Measurements from ENCODE around the gene ANKRD61. TPM values are rescaled to one million over a fixed set of nuclear protein-coding genes. Genes with fewer than 3 reads are reported as not detected.

ANKRD61 gene
- total RNA-seq, 2 experiments from 2014 or later: not detected

DNA sequence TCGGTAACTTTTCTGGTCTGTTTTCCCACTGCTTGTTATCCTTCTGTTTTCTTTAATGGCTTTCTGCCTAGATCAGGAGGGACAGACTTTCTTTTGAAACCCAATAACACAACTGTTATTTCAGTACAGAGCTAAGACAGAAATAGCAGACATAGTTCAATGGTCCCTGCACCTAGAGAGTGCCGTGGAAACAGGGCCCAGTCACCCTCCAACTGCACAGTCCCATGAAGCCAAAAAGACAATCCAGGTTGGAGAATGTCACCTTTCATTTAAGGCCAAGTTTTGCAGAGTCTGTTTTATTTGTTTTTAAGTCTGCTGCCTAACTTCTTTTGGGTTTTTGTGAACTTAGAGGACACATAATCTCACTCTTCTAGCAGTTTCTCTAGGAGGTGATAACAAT lies 19.6 kb upstream of the ANKRD61 start:
- peaks cover 34% of the 10 kb centered on the region for H3K36me3 Mint-ChIP-seq (ENCODE audit: low read depth)
- peaks cover 18% of the 10 kb centered on the region for H3K36me3 ChIP-seq (ENCODE audit: insufficient read depth, low read length)
- no peak for DNase-seq
- TF ChIP-seq, protein P1, sequence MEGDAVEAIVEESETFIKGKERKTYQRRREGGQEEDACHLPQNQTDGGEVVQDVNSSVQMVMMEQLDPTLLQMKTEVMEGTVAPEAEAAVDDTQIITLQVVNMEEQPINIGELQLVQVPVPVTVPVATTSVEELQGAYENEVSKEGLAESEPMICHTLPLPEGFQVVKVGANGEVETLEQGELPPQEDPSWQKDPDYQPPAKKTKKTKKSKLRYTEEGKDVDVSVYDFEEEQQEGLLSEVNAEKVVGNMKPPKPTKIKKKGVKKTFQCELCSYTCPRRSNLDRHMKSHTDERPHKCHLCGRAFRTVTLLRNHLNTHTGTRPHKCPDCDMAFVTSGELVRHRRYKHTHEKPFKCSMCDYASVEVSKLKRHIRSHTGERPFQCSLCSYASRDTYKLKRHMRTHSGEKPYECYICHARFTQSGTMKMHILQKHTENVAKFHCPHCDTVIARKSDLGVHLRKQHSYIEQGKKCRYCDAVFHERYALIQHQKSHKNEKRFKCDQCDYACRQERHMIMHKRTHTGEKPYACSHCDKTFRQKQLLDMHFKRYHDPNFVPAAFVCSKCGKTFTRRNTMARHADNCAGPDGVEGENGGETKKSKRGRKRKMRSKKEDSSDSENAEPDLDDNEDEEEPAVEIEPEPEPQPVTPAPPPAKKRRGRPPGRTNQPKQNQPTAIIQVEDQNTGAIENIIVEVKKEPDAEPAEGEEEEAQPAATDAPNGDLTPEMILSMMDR (IDR thresholded peaks at IDR 0.05): no peak
- no peak overlapping the region for H3K27ac ChIP-seq (ENCODE audit: low read depth in 1 of 2, low read length in 2 of 2)
- intact Hi-C loops (cut with DNase I, micrococcal nuclease): no loop called here
- POLR2A ChIA-PET: interaction anchor here (0.6 kb wide), 1 partner anchor 15 kb away, joined by 3 read pairs; no protein-coding TSS in a partner anchor
- no peaks in the 10 kb centered on the region for H3K9me3 Mint-ChIP-seq
- H3K27me3 Mint-ChIP-seq: no peaks in the 10 kb centered on the region
- H3K27ac Mint-ChIP-seq: peak overlapping the region; percentile 97
- CTCF ChIA-PET: no interaction called here
- H3K9me3 ChIP-seq (ENCODE audit: control insufficient read depth in 1 of 2, insufficient read depth in 1 of 2, low read length in 2 of 2): no peaks in the 10 kb centered on the region
- H3K4me1 ChIP-seq (ENCODE audit: insufficient read depth, low read length): peaks cover 23% of the 10 kb centered on the region
- no peaks in the 10 kb centered on the region for H3K27me3 ChIP-seq (ENCODE audit: control insufficient read depth in 1 of 2, insufficient read depth in 2 of 2, low read length in 2 of 2)
- no peak overlapping the region for H3K4me3 Mint-ChIP-seq
- no peak overlapping the region for H3K4me3 ChIP-seq (ENCODE audit: low read length)
- H3K4me1 Mint-ChIP-seq (ENCODE audit: low read depth): peaks cover 39% of the 10 kb centered on the region
- ATAC-seq (ENCODE audit: poor library complexity): no peak

DNA sequence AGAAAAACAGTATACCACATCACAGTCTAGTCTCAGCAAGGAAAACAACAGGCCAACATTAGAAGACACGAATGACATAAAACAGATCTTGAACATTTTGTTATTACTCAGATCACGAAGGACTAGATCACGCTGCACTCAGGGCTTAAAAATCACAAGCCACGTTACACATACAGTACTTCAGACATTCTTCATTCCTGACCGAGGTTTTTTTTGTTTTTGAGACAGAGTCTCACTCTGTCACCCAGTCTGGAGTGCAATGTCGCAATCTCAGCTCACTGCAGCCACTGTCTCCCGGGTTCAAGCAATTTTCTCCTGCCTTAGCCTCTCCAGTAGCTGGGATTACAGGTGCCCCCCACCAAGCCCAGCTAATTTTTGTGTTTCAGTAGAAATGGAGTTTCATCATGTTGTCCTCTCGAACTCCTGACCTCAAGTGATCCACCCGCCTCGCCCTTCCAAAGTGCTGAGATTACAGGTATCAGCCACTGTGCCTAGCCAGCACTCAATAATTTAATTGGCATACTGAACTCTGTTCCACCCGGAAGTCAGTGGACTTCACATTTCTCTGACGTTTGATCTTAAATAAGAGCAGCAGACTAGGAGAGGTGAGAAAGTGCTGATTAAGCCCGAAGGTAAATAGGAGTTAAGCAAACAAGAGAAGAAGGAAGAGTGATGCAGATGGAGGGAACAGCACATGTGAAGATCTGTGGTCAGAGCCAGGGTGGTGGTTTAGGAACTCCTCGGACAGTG lies 18.6 kb upstream of the ANKRD61 start:
- Mint-ChIP-seq H3K27ac (peak overlapping the region; percentile 65), H3K27me3 (no peaks in the 10 kb centered on the region), H3K4me1 (ENCODE audit: low read depth) (peaks cover 35% of the 10 kb centered on the region), H3K4me3 (peak overlapping the region; percentile 20), H3K36me3 (ENCODE audit: low read depth) (peaks cover 38% of the 10 kb centered on the region), H3K9me3 (no peaks in the 10 kb centered on the region)
- ChIA-PET CTCF (no interaction called here), POLR2A (no interaction called here)
- DNase-seq: no peak
- H3K4me3 ChIP-seq (ENCODE audit: low read length): no peak overlapping the region
- intact Hi-C loops (cut with DNase I, micrococcal nuclease): no loop called here
- no peak overlapping the region for H3K27ac ChIP-seq (ENCODE audit: low read depth in 1 of 2, low read length in 2 of 2)
- TF ChIP-seq, protein P1 (IDR thresholded peaks at IDR 0.05): no peak
- no peaks in the 10 kb centered on the region for H3K27me3 ChIP-seq (ENCODE audit: control insufficient read depth in 1 of 2, insufficient read depth in 2 of 2, low read length in 2 of 2)
- ATAC-seq (ENCODE audit: poor library complexity): no peak
- peaks cover 22% of the 10 kb centered on the region for H3K36me3 ChIP-seq (ENCODE audit: insufficient read depth, low read length)
- H3K9me3 ChIP-seq (ENCODE audit: control insufficient read depth in 1 of 2, insufficient read depth in 1 of 2, low read length in 2 of 2): no peaks in the 10 kb centered on the region
- peaks cover 23% of the 10 kb centered on the region for H3K4me1 ChIP-seq (ENCODE audit: insufficient read depth, low read length)

DNA sequence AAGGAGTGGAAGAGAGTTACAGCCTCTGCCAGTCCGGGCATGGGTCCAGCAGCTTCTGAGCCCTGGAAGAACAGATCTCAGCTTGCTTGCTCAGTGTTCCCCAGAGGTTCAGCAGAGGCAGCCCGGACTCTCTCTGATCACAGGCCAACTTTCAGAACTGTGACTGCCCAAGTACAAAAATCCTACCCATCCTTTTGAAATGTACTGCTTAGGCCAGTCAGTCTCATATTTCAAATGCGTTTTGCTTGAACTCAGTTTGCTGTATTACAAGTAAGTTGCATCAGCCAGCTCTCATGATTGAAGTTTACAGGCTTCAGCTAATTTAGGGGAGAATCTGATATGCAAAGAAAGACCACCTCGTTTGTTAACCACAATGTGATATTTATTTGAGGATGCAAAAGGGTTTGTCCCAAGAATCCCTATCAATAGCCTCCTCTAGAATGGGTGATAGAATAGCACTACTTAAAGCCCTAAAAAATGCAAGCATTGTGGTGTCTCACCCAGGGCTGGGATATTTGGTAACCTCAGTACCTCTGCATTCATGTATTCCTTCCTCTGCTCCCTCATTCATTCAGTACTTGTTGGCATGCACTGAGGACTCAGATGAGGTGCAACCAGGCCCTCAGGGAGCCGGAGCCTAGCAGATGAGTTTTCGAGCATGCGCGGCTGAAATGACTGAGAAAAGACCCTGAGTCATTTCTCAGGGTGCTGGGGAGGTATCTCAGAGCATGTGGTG lies 15.1 kb upstream of the ANKRD61 start:
- TF ChIP-seq, protein P1 (IDR thresholded peaks at IDR 0.05): no peak
- ChIA-PET CTCF (no interaction called here), POLR2A (no interaction called here)
- Histone ChIP-seq H3K27me3 (ENCODE audit: control insufficient read depth in 1 of 2, insufficient read depth in 2 of 2, low read length in 2 of 2) (no peaks in the 10 kb centered on the region), H3K4me1 (ENCODE audit: insufficient read depth, low read length) (no peaks in the 10 kb centered on the region), H3K4me3 (ENCODE audit: low read length) (no peak overlapping the region), H3K9me3 (ENCODE audit: control insufficient read depth in 1 of 2, insufficient read depth in 1 of 2, low read length in 2 of 2) (no peaks in the 10 kb centered on the region), H3K27ac (ENCODE audit: low read depth in 1 of 2, low read length in 2 of 2) (no peak overlapping the region), H3K36me3 (ENCODE audit: insufficient read depth, low read length) (peaks cover 46% of the 10 kb centered on the region)
- Mint-ChIP-seq H3K36me3 (ENCODE audit: low read depth) (peaks cover 59% of the 10 kb centered on the region), H3K4me3 (no peak overlapping the region), H3K27ac (no peak overlapping the region), H3K27me3 (no peaks in the 10 kb centered on the region), H3K4me1 (ENCODE audit: low read depth) (peaks cover 14% of the 10 kb centered on the region), H3K9me3 (no peaks in the 10 kb centered on the region)
- DNase-seq (no peak), ATAC-seq (ENCODE audit: poor library complexity) (no peak)
- intact Hi-C loops (cut with DNase I, micrococcal nuclease): no loop called here

All from CD4-positive, alpha-beta T cell (primary cell).